NB4 (cell line): Measurements from ENCODE around the gene TAPT1.

Experiments used
- DNase-seq: peaks from one replicate; pipeline ENCODE4 v3.0.0; 2010; ENCODE audit warnings: low read depth
- H3K4me3 ChIP-seq: one replicate; pipeline ENCODE4 v1.5.1; 2011; ENCODE audit warnings: mild to moderate bottlenecking, low read depth, low read length, moderate library complexity
- MYC ChIP-seq: IDR thresholded peaks from 2 replicates; pipeline ENCODE4 v1.6.1; 2011; ENCODE audit warnings: low read depth, low read length
- POLR2A ChIP-seq: IDR thresholded peaks from 2 replicates; pipeline ENCODE4 v1.6.1; 2011; ENCODE audit warnings: mild to moderate bottlenecking; ENCODE audit not compliant: insufficient read length; ENCODE audit errors: extremely low read depth
- TF ChIP-seq, protein P1 (sequence below): IDR thresholded peaks from 2 replicates; pipeline ENCODE4 v1.6.1; 2011; ENCODE audit warnings: low read depth, low read length
- TF ChIP-seq, protein P2 (sequence below): IDR thresholded peaks from one replicate; pipeline ENCODE4 v1.5.1; 2012; ENCODE audit warnings: low read depth, low read length

TAPT1 gene

DNA sequence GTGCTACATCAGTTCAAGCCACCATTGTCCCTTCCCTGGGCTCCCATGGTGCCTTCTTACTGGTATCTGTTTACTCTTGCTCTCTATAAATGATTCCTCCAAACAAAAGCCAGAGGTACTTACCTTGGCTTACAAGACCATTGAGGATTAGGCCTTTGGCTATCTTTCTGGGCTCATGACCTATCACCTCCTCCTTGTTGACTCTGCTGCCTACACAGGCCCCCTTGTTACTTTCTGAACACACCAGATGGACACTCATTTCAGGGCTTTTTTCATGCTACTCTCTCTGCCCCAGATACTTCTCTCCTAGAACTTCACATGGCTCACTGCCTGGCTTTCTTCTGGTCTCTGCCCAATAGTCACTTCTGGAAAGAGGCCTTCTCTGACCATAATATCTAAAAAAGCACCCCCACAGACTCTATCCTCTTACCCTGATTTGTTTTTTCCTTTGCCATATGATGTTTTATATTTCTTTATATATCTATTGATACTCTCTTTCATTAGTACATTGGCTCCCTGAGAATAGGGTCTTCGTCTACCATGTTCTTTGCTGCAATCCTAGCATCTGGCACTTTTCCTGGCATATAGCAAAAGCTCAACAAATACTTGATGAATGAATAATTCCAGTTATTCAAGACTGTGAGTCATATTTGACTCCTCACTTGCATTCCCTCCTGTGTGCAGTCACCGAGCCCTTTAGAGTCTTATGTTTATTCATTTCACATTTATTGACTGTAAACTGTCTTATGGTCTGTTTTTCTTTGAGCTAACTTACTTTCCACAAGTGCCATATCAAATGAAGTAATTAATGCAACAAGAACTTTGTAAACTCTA, 27.1 kb upstream of the TAPT1 start:
- no peak overlapping the region for H3K4me3 ChIP-seq
- TF ChIP-seq, protein P1, sequence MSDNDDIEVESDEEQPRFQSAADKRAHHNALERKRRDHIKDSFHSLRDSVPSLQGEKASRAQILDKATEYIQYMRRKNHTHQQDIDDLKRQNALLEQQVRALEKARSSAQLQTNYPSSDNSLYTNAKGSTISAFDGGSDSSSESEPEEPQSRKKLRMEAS = no peak
- TF ChIP-seq, protein P2, sequence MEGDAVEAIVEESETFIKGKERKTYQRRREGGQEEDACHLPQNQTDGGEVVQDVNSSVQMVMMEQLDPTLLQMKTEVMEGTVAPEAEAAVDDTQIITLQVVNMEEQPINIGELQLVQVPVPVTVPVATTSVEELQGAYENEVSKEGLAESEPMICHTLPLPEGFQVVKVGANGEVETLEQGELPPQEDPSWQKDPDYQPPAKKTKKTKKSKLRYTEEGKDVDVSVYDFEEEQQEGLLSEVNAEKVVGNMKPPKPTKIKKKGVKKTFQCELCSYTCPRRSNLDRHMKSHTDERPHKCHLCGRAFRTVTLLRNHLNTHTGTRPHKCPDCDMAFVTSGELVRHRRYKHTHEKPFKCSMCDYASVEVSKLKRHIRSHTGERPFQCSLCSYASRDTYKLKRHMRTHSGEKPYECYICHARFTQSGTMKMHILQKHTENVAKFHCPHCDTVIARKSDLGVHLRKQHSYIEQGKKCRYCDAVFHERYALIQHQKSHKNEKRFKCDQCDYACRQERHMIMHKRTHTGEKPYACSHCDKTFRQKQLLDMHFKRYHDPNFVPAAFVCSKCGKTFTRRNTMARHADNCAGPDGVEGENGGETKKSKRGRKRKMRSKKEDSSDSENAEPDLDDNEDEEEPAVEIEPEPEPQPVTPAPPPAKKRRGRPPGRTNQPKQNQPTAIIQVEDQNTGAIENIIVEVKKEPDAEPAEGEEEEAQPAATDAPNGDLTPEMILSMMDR = no peak
- no peak for TF ChIP-seq MYC
- TF ChIP-seq POLR2A = no peak
- DNase-seq = no peak

DNA sequence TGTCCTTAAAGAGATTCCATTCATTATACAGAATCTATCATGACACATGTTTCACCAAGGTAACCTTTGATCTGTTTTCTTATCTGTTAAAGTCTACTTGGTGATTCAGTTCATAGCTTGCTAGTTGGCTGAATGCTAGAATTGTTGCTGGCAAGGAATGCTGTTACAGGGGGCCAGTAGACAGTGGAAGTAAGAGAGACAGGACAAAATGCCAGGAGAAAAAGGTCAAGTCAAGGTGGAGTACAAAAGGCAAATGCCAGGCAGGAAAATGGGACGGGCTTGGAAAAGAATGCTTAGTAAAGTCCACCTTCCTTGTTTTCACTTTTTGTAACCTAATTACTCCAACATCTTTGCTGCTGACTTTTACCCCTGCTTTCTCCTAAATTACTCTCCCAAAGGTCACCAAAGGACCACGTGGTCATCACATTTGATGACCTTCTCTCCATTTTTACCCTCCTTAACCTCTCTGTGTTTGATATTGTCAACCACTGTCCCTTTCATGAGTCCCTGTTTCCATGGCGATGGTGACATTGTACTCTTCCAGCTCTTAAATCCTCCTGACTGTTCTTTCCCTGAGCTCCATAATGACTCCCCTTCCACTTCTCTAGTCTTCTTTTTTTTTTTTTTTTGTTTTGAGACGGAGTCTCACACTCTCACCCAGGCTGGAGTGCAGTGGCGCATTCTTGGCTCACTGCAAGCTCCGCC, 24.5 kb upstream of the TAPT1 start:
- DNase-seq = no peak
- TF ChIP-seq, protein P1 = no peak
- no peak for TF ChIP-seq POLR2A
- TF ChIP-seq MYC = no peak
- TF ChIP-seq, protein P2 = no peak
- no peak overlapping the region for H3K4me3 ChIP-seq

DNA sequence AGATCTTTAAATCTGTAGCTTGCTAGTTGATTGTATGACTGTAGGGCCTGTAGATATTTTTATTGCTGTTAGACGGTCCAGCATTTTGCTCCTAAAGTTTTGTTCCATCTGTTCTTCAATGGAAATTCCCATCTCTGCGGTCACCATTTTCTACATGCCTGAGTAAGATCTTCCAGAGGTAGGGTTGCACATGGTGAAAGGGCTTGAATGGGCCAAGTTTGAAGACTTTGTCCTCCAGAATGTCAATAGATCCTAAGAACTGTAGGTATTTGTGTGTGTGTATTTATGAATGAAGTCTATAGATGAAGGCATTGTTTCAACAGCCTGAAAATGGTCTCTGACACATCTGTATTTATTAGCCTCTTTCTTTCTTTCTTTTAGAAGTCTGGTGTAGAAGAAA, 22.3 kb upstream of the TAPT1 start:
- TF ChIP-seq POLR2A (no peak), MYC (no peak)
- TF ChIP-seq, protein P2 = no peak
- TF ChIP-seq, protein P1 = no peak
- no peak for DNase-seq
- H3K4me3 ChIP-seq = no peak overlapping the region

DNA sequence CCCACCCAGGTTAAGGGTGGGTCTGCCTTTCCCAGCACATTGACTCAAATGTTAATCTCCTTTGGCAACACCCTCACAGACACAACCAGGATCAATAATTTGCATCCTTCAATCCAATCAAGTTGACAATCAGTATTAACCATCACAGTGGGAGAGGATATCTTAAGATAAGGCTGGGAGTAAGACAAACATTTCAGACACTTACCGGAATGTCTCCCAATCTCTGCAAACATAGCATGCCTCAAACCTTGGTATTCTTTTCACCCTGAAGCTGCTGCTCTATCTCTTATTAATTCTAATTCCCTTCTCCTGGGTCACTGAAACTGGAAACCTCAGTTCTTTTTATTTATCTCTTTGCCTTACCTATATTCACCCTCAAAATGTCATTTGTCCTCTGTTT, 19.0 kb upstream of the TAPT1 start:
- TF ChIP-seq MYC = no peak
- TF ChIP-seq, protein P1 = no peak
- no peak for DNase-seq
- no peak overlapping the region for H3K4me3 ChIP-seq

DNA sequence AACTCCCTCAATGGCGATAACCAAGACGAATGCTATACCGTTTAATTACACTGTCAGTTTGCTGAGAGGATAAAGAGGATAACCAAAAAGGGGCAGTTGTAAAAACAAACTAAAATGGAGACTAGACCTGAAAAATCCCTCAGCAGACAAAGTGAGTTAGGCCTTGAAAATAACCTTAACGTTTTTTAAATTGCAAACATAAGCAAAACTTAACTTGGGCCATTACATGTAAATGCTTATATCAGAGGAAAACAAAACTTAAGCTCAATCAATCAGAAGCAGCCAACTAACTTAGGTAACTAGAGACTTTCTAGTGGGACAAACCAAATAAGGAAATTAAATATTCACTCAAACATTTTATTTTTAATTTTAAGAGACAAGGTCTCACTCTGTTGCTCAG, 17.0 kb upstream of the TAPT1 start:
- TF ChIP-seq, protein P2 = no peak
- TF ChIP-seq, protein P1 = no peak
- TF ChIP-seq POLR2A (no peak), MYC (no peak)
- no peak overlapping the region for H3K4me3 ChIP-seq

DNA sequence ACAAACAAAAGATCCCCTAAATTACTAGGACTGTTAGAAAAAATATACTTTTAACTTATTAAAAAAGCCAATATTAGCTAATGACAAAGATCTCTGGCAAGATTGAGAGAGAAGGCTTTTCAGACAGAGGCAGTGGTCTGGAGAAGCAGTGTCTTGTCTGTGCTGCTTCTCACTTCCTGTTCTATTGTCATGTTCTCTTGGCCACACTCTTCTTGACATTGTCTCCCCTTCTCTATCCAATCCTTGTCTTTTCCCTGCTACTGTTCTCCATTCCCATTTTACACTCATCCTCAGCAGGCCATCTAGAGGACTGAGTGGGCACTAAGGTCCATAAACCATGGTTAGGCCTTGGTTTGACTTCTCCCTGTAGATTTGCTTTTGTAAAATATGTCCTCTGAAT, 14.0 kb upstream of the TAPT1 start:
- TF ChIP-seq MYC (no peak), POLR2A (no peak)
- TF ChIP-seq, protein P1 = no peak
- TF ChIP-seq, protein P2 = no peak
- DNase-seq = no peak
- H3K4me3 ChIP-seq = no peak overlapping the region

More for the DNA sequence above, 17.0 kb upstream of the TAPT1 start:
- no peak for DNase-seq
